IMR-90 (cell line): ENCODE results near the gene ZBTB48.
"Not testable (repeated sequence)": the region's sequence is repeated elsewhere in the genome, so short reads cannot be mapped to it uniquely, and the experiment has no call there.

Experiments
- CEBPB ChIP-seq: IDR thresholded peaks from 2 replicates; pipeline ENCODE4 v1.6.1; 2012; ENCODE audit warnings: low read depth, low read length, improper control_type of control experiment
- CTCF ChIP-seq: conservative IDR thresholded peaks from 2 replicates; pipeline ENCODE4 v1.5.1; 2012; ENCODE audit warnings: mild to moderate bottlenecking, low read depth, low read length, improper control_type of control experiment
- MAZ ChIP-seq: IDR thresholded peaks from 2 replicates; pipeline ENCODE4 v1.6.1; 2012; ENCODE audit warnings: low read depth, mild to moderate bottlenecking, low read length, improper control_type of control experiment, moderate library complexity, borderline replicate concordance
- MXI1 ChIP-seq: IDR thresholded peaks from 2 replicates; pipeline ENCODE4 v1.6.1; 2012; ENCODE audit warnings: low read depth, mild to moderate bottlenecking, low read length, moderate library complexity, borderline replicate concordance
- POLR2A ChIP-seq: IDR thresholded peaks from 2 replicates; pipeline ENCODE4 v1.6.1; 2012; ENCODE audit warnings: mild to moderate bottlenecking, low read depth, low read length

GRCh38 chr1:6559161-6559560, 20.6 kb upstream of the ZBTB48 start:
- TF ChIP-seq CTCF, POLR2A, MXI1, CEBPB, MAZ: not testable (repeated sequence)
